Measurements from ENCODE around the gene GMFB. TPM values are rescaled to one million over a fixed set of nuclear protein-coding genes. Genes with fewer than 3 reads are reported as not detected.

GMFB gene
- polyA plus RNA-seq, 2 of the 4 experiments (the other 2 are of a cell fraction) = 45.5 to 66.7 TPM

DNA sequence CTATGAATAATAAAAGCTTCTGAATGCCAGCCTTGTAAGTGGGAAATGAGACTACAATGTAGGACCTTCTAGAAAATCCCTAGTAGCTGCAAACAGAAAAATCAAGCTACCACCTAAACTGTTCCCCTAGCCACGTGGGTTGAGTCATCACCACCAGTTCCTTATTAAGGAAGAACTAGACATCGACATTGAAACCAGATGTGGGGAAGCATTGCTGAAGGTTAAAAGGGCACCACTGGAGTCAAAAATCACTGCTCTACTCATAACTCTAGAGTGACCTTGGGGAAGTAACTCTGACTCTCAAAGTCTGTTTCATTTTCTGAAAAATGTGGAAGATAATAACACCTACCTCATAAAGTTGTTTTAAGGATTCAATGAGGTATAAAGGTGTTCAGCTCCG, 38.2 kb downstream of the GMFB start:
- no peaks in the 10 kb centered on the region for H3K9me3 ChIP-seq
- no peak overlapping the region for H3K4me3 ChIP-seq
- no peak for TF ChIP-seq RNF2 (IDR thresholded peaks at IDR 0.05; ENCODE audit: borderline replicate concordance, low read depth)
- no peak for TF ChIP-seq ELK1 (IDR thresholded peaks at IDR 0.05; ENCODE audit: low read depth, low read length)
- TF ChIP-seq CBX2 (IDR thresholded peaks at IDR 0.05; ENCODE audit: borderline replicate concordance, low read depth) = no peak
- TF ChIP-seq HOXA7 (CRISPR knock-in tag; IDR thresholded peaks at IDR 0.05) = no peak
- TF ChIP-seq EHMT2 (IDR thresholded peaks at IDR 0.05; ENCODE audit: low read depth) = no peak
- TF ChIP-seq HOXB13 (CRISPR knock-in tag; IDR thresholded peaks at IDR 0.05; ENCODE audit: low read depth) = no peak
- TF ChIP-seq GATA3 (IDR thresholded peaks at IDR 0.05; ENCODE audit: borderline replicate concordance) = no peak
- no peak for TF ChIP-seq RAD21 (conservative IDR thresholded peaks at IDR 0.05 in 1 of 2, IDR thresholded peaks at IDR 0.05 in 1 of 2)
- no peak for TF ChIP-seq TFCP2L1 (CRISPR knock-in tag; IDR thresholded peaks at IDR 0.05)
- H3K4me1 ChIP-seq = peaks cover 23% of the 10 kb centered on the region
- FAIRE-seq = no peak
- no peak overlapping the region for H3K4me2 ChIP-seq
- 47% methylated on average over 3 of the region's 3 CpGs for WGBS (ENCODE audit: missing lambda C conversion rate)
- H3K27ac ChIP-seq = no peak overlapping the region
- ATAC-seq = no peak
- no peak for DNase-seq (ENCODE audit: low read depth in 1 of 2, low spot score in 1 of 2)
- ChIA-PET CTCF (interaction anchor here (1.8 kb wide), 1 partner anchor 9 kb away, joined by 8 read pairs; no protein-coding TSS in a partner anchor), POLR2A (no interaction called here)

DNA sequence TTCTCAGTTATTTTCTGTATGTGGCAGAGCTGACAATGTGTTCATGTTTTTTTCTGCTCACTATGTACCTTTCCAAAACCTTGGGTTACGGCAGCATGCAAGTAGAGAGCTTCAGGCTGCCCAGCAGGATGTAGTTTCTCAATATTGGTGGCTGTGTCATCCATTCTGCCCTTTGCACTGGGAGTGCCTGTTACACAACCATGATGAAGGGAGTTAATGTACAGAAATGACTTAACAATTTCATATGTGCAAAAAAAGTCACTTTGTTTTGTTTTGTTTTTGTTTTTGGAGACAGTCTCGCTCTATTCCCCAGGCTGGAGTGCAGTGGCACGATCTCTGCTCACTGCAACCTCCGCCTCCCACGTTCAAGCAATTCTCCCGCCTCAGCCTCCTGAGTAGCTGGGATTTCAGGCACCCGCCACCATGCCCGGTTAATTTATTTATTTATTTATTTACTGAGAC, 41.5 kb downstream of the GMFB start:
- peak; percentile 83 to 84; a peak in 5 of 6 replicates for ATAC-seq
- WGBS (ENCODE audit: missing lambda C conversion rate) = 70% methylated on average over 8 of the region's 8 CpGs
- ChIA-PET POLR2A (interaction anchor here (0.7 to 1.1 kb wide), 2 partner anchors 27 to 62 kb away, joined by 3 to 4 read pairs; partner anchors contain the start of gene CGRRF1), CTCF (interaction anchor here (0.8 kb wide), 1 partner anchor 10 kb away, joined by 3 read pairs; no protein-coding TSS in a partner anchor)
- peak overlapping the region; percentile 50 for H3K4me2 ChIP-seq
- FAIRE-seq = no peak
- H3K4me1 ChIP-seq = peaks cover 23% of the 10 kb centered on the region
- DNase-seq (ENCODE audit: low read depth in 1 of 2, low spot score in 1 of 2) = peak; percentile 37 to 72
- peak overlapping the region; percentile 60 to 80 for H3K27ac ChIP-seq
- no peak for TF ChIP-seq HOXB13 (CRISPR knock-in tag; IDR thresholded peaks at IDR 0.05; ENCODE audit: low read depth)
- no peak for TF ChIP-seq FOSL2 (IDR thresholded peaks at IDR 0.05)
- TF ChIP-seq FOSL2 (CRISPR knock-in tag; IDR thresholded peaks at IDR 0.05) = peak; percentile 31; the same call in 1 of the 2 replicates
- TF ChIP-seq ELK1 (IDR thresholded peaks at IDR 0.05; ENCODE audit: low read depth, low read length) = no peak
- TF ChIP-seq MAFK (IDR thresholded peaks at IDR 0.05; ENCODE audit: partially characterized antibody) = peak; percentile 62
- TF ChIP-seq HES2 (IDR thresholded peaks at IDR 0.05) = peak; percentile 61; the same call in 1 of the 2 replicates
- TF ChIP-seq CEBPB (IDR thresholded peaks at IDR 0.05) = peak; percentile 64 to 82; a peak in 3 of 4 replicates
- peak; percentile 25; the same call in 1 of the 2 replicates for TF ChIP-seq NFE2L2 (conservative IDR thresholded peaks at IDR 0.05; ENCODE audit: low read length)
- H3K9me3 ChIP-seq = no peaks in the 10 kb centered on the region
- no peak overlapping the region for H3K4me3 ChIP-seq

GRCh38 chr14:54446161-54446693, 42.6 kb downstream of the GMFB start:
- TF ChIP-seq NPAS2 (CRISPR knock-in tag; IDR thresholded peaks at IDR 0.05; ENCODE audit: borderline replicate concordance) (no peak), TP53 (CRISPR knock-in tag; IDR thresholded peaks at IDR 0.05) (no peak), CHD4 (IDR thresholded peaks at IDR 0.05; ENCODE audit: borderline replicate concordance) (no peak), RFX5 (IDR thresholded peaks at IDR 0.05) (no peak), REST (IDR thresholded peaks at IDR 0.05) (no peak), GATA3 (IDR thresholded peaks at IDR 0.05; ENCODE audit: borderline replicate concordance) (no peak), HES2 (IDR thresholded peaks at IDR 0.05) (no peak), ZC3H11A (IDR thresholded peaks at IDR 0.05) (no peak), USF2 (IDR thresholded peaks at IDR 0.05) (no peak)
- Histone ChIP-seq H3K4me1 (peaks cover 29% of the 10 kb centered on the region), H3K9me3 (no peaks in the 10 kb centered on the region), H3K4me2 (peak overlapping the region; percentile 50; the same call in 2 of the 3 replicates), H3K4me3 (no peak overlapping the region), H3K27ac (peak overlapping the region; percentile 60 to 80; a peak in 4 of 6 replicates)
- CTCF ChIA-PET = interaction anchor here (1.0 to 1.6 kb wide), 3 partner anchors 8 to 79 kb away, joined by 3 to 5 read pairs (median 4); no protein-coding TSS in a partner anchor
- DNase-seq (ENCODE audit: low read depth in 1 of 2, low spot score in 1 of 2) = no peak
- POLR2A ChIA-PET = interaction anchor here (0.9 to 1.1 kb wide), 3 partner anchors 42 to 75 kb away, joined by 3 to 5 read pairs (median 4); partner anchors contain the start of genes CGRRF1 and GMFB
- 56% methylated on average over 5 of the region's 5 CpGs for WGBS (ENCODE audit: missing lambda C conversion rate)
- ATAC-seq = no peak
- no peak for FAIRE-seq

Measured in A549 (cell line).